HG03103 (cell line): ENCODE data around the gene TMTC4.
"Not testable (repeated sequence)": the region's sequence is repeated elsewhere in the genome, so short reads cannot be mapped to it uniquely, and the experiment has no call there.

Experiments used
- ATAC-seq: cut with Tn5 transposase; IDR thresholded peaks from one replicate; pipeline ENCODE4 v1.9.1; 2021; ENCODE audit warnings: low read depth; ENCODE audit not compliant: unreplicated experiment

Gene TMTC4

GRCh38 chr13:100674572-100674871, at the start of gene TMTC4:
Gene TMTC4 (minus strand): TSS chr13:100674795. CDS start chr13:100670362, 4,433 bp downstream.
- ATAC-seq = peak; percentile 31

GRCh38 chr13:100722517-100722916, 47.9 kb upstream of the TMTC4 start:
- ATAC-seq = no peak

GRCh38 chr13:100721885-100722512, 47.4 kb upstream of the TMTC4 start:
- no peak for ATAC-seq

- ATAC-seq = no peak
Observed at GRCh38 chr13:100715604-100716003, 41.0 kb upstream of the TMTC4 start.

- ATAC-seq = no peak
Observed at GRCh38 chr13:100714478-100714877, 39.9 kb upstream of the TMTC4 start.

- no peak for ATAC-seq
Observed at GRCh38 chr13:100710176-100710575, 35.6 kb upstream of the TMTC4 start.

GRCh38 chr13:100707818-100708740, 33.5 kb upstream of the TMTC4 start:
- ATAC-seq = no peak

- not testable (repeated sequence) for ATAC-seq
Observed at GRCh38 chr13:100698331-100698730, 23.7 kb upstream of the TMTC4 start.

- no peak for ATAC-seq
Observed at GRCh38 chr13:100695509-100695773, 20.8 kb upstream of the TMTC4 start.

GRCh38 chr13:100694722-100695508, 20.3 kb upstream of the TMTC4 start:
- peak; percentile 54 for ATAC-seq

- no peak for ATAC-seq
Observed at GRCh38 chr13:100689191-100689590, 14.6 kb upstream of the TMTC4 start.

- no peak for ATAC-seq
Observed at GRCh38 chr13:100680131-100680530, 5.5 kb upstream of the TMTC4 start.

GRCh38 chr13:100677128-100677527, 2.5 kb upstream of the TMTC4 start:
- not testable (repeated sequence) for ATAC-seq

- no peak for ATAC-seq
Observed at GRCh38 chr13:100675661-100676129, 1.1 kb upstream of the TMTC4 start.

GRCh38 chr13:100674872-100675660, 471 bp upstream of the TMTC4 start:
- ATAC-seq = peak; percentile 94

GRCh38 chr13:100673713-100674571, 653 bp downstream of the TMTC4 start:
- ATAC-seq = peak; percentile 24

- ATAC-seq = no peak
Observed at GRCh38 chr13:100673376-100673712, 1.3 kb downstream of the TMTC4 start.

- ATAC-seq = no peak
Observed at GRCh38 chr13:100671389-100672182, 3.0 kb downstream of the TMTC4 start.

GRCh38 chr13:100668408-100668807, 6.2 kb downstream of the TMTC4 start:
- no peak for ATAC-seq
